NK-92 (cell line): ENCODE data around the gene IL21.

Experiments
- DNase-seq: peaks from one replicate; lab custom pipeline; 2025; ENCODE audit not compliant: unreplicated experiment; lab: John Stamatoyannopoulos, UW

The IL21 gene

GRCh38 chr4:122635205-122635604 lies 14.3 kb upstream of the IL21 start:
- DNase-seq: no peak

DNA sequence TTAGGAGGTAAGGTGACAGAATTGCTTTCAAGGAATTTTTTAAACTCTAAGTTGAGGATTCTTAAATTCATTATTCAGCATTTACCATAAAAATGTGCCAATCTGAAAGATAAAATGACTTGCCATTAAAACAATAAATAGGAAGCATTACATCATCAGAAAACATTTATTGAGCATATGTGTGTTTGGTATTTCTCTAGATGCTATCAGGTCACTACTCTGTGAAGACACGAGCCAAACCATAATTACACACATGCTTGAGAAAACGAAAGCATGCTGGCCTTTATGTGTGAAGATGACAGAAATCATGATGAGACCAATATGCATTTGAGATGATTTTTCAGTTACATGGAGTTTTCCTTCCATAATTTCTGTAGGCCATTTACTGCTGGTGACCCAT lies 12.3 kb upstream of the IL21 start:
- DNase-seq: no peak

DNA sequence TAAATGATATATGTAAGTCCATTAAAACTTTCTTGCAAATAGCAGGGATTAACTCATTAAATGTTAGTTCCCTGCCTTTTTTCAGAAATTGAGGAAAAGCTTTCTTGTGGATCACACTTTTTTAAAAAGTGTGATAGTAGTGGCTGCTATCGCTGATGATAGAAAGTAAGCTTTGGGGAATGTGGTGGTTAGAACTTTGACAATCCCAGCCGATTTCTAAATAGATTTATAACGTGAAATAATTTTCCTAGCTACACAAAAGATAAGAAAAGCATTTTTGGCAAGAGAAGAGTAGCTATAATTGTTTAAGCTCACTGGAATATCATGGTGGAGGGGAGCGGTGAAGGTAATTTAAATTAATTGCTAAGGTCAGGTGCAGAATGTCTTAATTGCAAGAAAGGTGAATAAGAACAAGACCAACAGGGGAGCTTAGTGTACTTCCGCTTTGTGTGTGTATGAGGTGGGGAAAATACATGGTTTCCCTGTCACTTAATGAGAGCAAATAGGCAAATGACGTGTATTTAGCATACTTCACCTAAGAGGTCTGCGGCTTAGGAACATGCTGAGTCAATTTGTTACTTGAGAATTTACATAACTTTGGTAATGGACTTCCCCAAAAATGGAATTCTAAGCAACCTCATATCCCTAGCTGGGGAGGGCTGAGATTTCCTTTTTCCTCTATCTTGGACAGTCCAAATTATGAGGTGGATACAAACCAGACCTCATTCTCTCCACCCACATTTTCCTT lies 11.7 kb upstream of the IL21 start:
- no peak for DNase-seq

- no peak for DNase-seq
These were observed 4.3 kb upstream of the IL21 start for GRCh38 chr4:122625156-122625555.

DNA sequence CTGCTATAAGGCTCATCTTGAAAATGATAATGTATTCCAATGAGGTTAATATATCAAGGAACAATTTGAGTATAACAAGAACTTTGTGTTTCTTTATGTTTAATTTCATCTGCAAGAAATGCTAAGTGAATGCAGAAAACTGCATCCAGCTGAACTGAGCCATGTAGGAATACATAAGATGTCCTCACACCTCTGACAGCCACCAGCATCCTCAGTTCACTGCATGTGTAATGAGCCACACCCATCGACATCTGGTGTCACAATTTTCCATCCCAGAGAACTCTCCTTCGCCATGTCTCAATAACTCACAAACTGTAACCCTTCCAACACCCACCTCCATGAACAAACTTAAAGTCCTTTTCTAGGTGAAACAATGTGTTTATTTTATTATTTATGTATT lies 3.3 kb upstream of the IL21 start:
- no peak for DNase-seq

GRCh38 chr4:122623637-122624166 lies 2.8 kb upstream of the IL21 start:
- DNase-seq: no peak

- no peak for DNase-seq
These were observed 1.5 kb upstream of the IL21 start for GRCh38 chr4:122622400-122622799.

GRCh38 chr4:122619611-122620010 lies 1.3 kb downstream of the IL21 start:
- DNase-seq: no peak

DNA sequence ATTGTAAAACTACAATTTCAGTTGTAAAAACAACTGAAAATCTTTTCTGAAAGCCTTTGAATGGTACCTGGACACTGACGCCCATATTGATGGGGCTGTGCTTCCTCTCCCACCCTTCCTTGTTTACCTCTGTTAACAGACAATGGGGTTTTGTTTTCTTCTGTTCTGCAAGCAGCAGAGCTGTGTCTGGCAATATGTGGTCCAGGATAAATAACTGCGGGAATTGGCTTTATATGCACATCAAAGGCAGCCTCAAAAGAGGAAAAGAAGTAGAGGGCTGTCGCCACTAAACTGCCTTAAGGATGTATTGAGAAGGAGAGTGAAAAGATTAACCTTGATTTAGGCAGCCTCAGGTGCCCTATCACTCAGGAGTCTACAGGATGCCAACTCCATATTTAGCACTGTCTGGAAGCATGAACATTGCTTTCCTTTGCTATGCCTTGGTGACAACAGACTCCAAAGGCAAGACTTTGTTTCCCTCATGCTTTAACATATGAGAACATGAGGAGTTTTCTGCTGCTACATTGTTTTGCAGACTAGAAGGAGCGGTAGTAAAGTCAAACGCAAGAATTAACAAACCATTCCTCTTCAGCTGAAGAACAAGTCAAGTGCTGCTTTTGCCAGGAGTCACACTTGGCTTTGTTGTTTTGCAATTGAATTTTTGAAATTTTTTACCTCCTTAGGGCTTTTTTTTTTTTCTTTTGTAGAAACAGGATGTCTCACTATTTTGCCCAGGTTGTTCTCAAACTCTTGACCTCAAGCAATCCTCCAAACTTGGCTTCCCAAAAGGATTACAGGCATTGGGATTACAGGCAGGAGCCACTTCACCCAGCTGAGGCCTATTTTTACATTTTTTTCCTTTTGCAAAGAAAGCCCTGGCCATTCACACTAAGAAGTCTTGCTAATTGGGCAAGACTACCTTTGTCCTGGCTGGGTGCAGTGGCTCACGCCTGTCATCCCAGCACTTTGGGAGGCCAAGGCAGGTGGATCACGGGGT lies 3.0 kb downstream of the IL21 start:
- no peak for DNase-seq

GRCh38 chr4:122616915-122617596 lies 3.8 kb downstream of the IL21 start:
- no peak for DNase-seq

GRCh38 chr4:122614621-122615020 lies 6.2 kb downstream of the IL21 start:
- no peak for DNase-seq

GRCh38 chr4:122612540-122612939 lies 8.3 kb downstream of the IL21 start:
- no peak for DNase-seq

DNA sequence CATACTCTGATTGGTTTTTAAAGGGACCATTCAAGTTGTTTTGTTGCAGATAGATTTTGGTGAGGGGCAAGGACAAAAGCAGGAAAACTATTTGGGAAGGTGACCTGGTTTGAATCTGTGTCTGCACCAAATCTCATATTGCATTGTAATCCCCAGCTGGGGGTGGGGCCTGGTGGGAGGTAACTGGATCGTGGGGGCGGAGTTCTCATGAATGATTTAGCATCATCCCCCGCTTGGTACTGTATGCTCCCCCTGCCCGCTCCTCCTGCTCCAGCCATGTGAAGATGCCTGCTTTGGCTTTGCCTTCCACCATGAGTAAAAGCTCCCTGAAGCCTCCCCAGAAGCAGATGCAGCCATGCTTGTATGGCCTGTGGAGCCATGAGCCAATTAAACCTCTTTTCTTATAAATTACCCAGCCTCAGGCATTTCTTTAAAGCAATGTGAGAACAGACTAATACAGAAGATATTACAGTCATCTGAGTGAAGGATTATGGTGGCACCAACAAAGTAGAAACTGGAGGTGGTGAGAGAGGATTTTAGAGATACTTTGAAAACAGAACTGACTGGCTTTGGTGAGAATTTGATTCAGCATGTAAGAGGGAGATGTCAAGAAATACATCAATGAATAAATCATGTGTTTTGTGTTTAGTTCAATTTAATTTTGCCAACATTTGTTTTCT lies 14.4 kb downstream of the IL21 start:
- no peak for DNase-seq

DNA sequence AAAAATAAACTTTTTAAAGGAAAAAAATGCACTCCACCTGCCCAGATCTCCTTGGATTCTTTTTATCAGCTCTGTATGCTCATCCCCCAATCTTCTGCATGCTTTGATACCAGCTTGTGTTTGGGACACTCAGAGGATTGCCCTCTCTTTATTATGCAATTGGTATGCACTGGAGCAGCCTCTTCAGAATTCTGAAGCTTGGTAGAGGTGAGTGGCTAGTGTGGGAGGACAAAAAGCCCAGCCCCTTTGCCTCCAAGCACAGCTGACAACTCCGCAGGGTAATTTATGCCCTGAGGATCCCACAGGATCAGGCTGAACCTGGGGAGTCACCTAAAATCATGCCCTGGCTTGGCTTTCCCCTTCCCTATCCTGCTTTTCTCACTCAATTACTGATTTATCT lies 16.7 kb downstream of the IL21 start:
- DNase-seq: no peak

GRCh38 chr4:122603156-122603574 lies 17.7 kb downstream of the IL21 start:
- no peak for DNase-seq

GRCh38 chr4:122602277-122603142 lies 18.4 kb downstream of the IL21 start:
- no peak for DNase-seq

- no peak for DNase-seq
These were observed 29.7 kb downstream of the IL21 start for GRCh38 chr4:122591196-122591595.

DNA sequence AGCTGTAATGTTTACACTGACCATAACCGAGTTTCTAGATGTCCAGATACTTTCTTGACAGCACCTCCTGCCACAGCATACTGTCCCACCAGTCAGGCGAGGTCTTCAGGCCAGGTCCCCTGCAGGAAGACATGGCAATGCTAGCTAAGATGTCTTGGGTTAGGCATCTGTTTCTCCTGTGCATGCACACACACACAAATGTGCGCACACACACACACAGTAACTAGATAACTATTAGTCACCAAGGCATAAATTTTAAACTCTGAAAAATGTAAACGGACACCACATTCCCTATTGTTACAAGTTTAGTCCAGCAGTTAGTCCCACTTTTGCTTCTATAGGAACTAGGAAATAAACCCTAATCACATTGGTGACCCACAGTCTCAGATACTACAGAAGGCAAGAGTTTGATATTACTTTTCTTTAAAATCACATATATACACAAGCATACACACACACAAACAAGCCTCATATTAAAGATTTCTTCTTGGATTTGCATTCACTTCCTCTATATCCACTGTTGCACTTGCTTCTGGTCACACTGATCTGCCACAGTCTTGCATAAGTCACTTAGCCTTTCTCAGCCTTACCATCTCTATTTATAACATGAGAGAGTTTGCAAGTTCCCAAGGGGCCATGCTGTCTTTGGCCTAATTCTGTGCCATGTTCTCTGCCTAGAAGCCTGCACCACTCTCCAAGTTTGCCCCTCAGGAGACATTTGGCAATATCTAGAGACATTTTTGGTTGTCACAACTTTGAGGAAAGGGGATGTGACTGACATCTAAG lies 32.2 kb downstream of the IL21 start:
- no peak for DNase-seq

DNA sequence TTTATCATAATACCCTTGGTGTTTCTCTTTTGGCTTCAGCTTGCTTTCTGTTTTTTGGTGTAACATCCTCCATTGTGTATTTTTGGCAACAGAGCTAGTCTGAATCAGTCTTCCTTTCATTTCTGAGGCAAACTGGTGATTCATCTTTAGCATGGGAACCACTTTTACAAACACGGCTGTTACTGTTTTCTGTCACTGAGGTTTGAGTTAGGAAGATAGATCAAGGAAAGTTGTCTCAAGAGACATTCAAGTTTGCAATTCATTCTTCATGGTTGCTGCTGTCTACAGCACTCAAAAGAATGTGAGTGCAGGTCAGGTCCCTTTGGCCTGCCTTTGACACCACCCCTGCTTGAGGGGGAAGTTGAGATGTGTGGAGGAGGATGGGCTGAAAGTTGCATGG lies 36.3 kb downstream of the IL21 start:
- no peak for DNase-seq
